A673 (cell line): Measurements from ENCODE around the gene SNCAIP. TPM values are rescaled to one million over a fixed set of nuclear protein-coding genes. Genes with fewer than 3 reads are reported as not detected.

Source experiments
- BruUV-seq: library from RNA; stranded (reverse); fragments of 400-500 nt; replicated peaks from 2 replicates; lab custom pipeline; 2021; lab: Mats Ljungman, UMichigan
- CTCF ChIA-PET: fragments of 300-600 bp; sonication (Branson Sonifier 250); formaldehyde crosslinking; loops from one replicate; lab custom pipeline; 2022; ENCODE audit warnings: antibody characterized with exemption; lab: Charles Lee
- POLR2A ChIA-PET: fragments of 300-600 bp; sonication (Branson Sonifier 250); formaldehyde crosslinking; loops from one replicate; lab custom pipeline; 2022; ENCODE audit warnings: antibody characterized with exemption; ENCODE audit not compliant: low non-redundant PET; lab: Charles Lee
- DNase-seq: peaks from one replicate; pipeline ENCODE4 v3.0.0-alpha.2; 2015; ENCODE audit warnings: low spot score
- H3K27ac ChIP-seq: fragments of 200-600 bp; sonication (generic); 2 replicates; pipeline ENCODE4 v1.5.1; 2016; ENCODE audit warnings: mixed run types, low read depth, mild to moderate bottlenecking, mixed read lengths, antibody characterized with exemption, low read length; ENCODE audit not compliant: poor library complexity, severe bottlenecking
- H3K27me3 ChIP-seq: fragments of 200-600 bp; sonication (generic); replicated peaks from 2 replicates; pipeline ENCODE4 v1.6.1; 2017; ENCODE audit warnings: mixed run types, low read depth, mild to moderate bottlenecking, mixed read lengths, antibody characterized with exemption, low read length; ENCODE audit not compliant: insufficient read depth, poor library complexity
- H3K36me3 ChIP-seq: fragments of 200-600 bp; sonication (generic); 2 replicates; pipeline ENCODE4 v1.6.1; 2016; ENCODE audit warnings: mixed run types, mild to moderate bottlenecking, mixed read lengths, antibody characterized with exemption, low read length; ENCODE audit not compliant: insufficient read depth, poor library complexity, severe bottlenecking
- H3K4me1 ChIP-seq: fragments of 200-600 bp; sonication (generic); 2 replicates; pipeline ENCODE4 v1.6.1; 2017; ENCODE audit warnings: mixed run types, mild to moderate bottlenecking, mixed read lengths, antibody characterized with exemption, low read length; ENCODE audit not compliant: insufficient read depth, poor library complexity, severe bottlenecking
- H3K4me3 ChIP-seq: fragments of 200-600 bp; sonication (generic); 2 replicates; pipeline ENCODE4 v1.5.1; 2016; ENCODE audit warnings: low read depth, mixed run types, mild to moderate bottlenecking, mixed read lengths, low read length; ENCODE audit not compliant: poor library complexity, severe bottlenecking
- H3K9me3 ChIP-seq: fragments of 200-600 bp; sonication (generic); 2 replicates; pipeline ENCODE4 v1.6.1; 2016; ENCODE audit warnings: mixed run types, low read depth, mild to moderate bottlenecking, mixed read lengths, antibody characterized with exemption, low read length; ENCODE audit not compliant: poor library complexity, severe bottlenecking
- CTCF ChIP-seq: fragments of 300-800, 200-600 bp; sonication (generic); conservative IDR thresholded peaks from 2 replicates; pipeline ENCODE4 v1.5.1; 2017; ENCODE audit warnings: low read depth, mild to moderate bottlenecking, antibody characterized with exemption, low read length, moderate library complexity, mixed read lengths
- EZH2 ChIP-seq: fragments of 200-600 bp; sonication (generic); IDR thresholded peaks from 2 replicates; pipeline ENCODE4 v1.6.1; 2017; ENCODE audit warnings: borderline replicate concordance, low read depth, mild to moderate bottlenecking, mixed read lengths, antibody characterized with exemption, low read length; ENCODE audit not compliant: poor library complexity, severe bottlenecking
- intact Hi-C: fragments of 100-400 bp; cut with micrococcal nuclease; formaldehyde crosslinking; loops from one replicate; pipeline ENCODE4 v1.10.0; 2022; ENCODE audit not compliant: unreplicated experiment
- total RNA-seq: library from RNA; stranded (reverse); gene quantifications from 2 replicates; pipeline ENCODE4 v1.2.3, GENCODE V29; 2021

Gene SNCAIP
- total RNA-seq, 1 experiment from 2014 or later, result not detected

GRCh38 chr5:122447879-122448278 lies 135.8 kb downstream of the SNCAIP start:
- Histone ChIP-seq H3K9me3 (no peaks in the 10 kb centered on the region), H3K27me3 (peaks cover 5% of the 10 kb centered on the region), H3K4me1 (no peaks in the 10 kb centered on the region), H3K4me3 (no peak overlapping the region), H3K27ac (no peak overlapping the region), H3K36me3 (no peaks in the 10 kb centered on the region)
- ChIA-PET CTCF (no interaction called here), POLR2A (no interaction called here)
- DNase-seq, result no peak
- no peak for TF ChIP-seq CTCF
- TF ChIP-seq EZH2, result no peak
- intact Hi-C loops, result no loop called here
- BruUV-seq, result no TSS peak

DNA sequence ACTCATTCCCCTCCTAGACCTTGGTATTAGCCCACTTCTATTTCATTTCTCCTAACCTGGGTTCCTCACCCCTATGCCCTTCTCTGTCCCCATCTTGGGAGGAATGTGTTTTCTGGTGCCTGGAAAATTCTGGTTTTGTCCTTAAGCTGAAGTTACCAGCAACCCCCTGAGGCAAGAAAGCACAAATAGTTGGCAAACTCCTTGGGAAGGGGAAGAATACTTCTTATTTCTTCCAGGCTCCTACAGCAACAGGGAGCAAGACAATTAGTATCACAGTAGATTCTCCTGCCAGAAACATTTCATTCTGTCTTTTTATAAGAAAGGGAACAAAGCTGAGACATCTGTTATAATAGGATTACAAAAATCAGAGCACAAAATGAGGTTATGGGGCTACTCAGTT lies 142.5 kb downstream of the SNCAIP start:
- H3K36me3 ChIP-seq, result no peaks in the 10 kb centered on the region
- DNase-seq, result peak; percentile 3
- ChIA-PET CTCF (no interaction called here), POLR2A (interaction anchor here (0.7 kb wide), 1 partner anchor 350 kb away, joined by 3 read pairs; no protein-coding TSS in a partner anchor)
- H3K27ac ChIP-seq, result no peak overlapping the region
- H3K9me3 ChIP-seq, result no peaks in the 10 kb centered on the region
- no TSS peak for BruUV-seq
- no peak for TF ChIP-seq EZH2
- no peak for TF ChIP-seq CTCF
- no peak overlapping the region for H3K4me3 ChIP-seq
- H3K27me3 ChIP-seq, result no peaks in the 10 kb centered on the region
- no peaks in the 10 kb centered on the region for H3K4me1 ChIP-seq
- intact Hi-C loops, result no loop called here

DNA sequence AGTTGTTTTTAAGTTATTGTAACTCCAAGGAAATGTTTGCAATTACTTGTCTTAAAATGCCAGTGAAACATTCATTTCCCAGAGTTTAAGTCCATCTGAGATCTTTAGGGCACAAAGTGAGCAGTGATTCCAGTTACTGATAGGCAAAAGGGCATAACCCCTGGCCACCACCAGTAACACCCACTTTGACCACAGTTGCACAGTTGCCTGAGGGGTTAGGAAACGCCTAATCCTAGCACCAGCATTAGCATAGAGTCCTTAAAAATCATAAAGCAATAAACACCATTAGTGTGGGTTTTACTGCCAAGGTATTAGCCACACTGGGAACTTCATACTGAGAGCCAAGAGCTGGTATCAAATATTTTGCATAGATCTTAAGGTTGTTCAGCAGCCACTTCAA lies 143.9 kb downstream of the SNCAIP start:
- intact Hi-C loops, result no loop called here
- no peaks in the 10 kb centered on the region for H3K9me3 ChIP-seq
- no peak for DNase-seq
- H3K27ac ChIP-seq, result no peak overlapping the region
- H3K36me3 ChIP-seq, result no peaks in the 10 kb centered on the region
- no peaks in the 10 kb centered on the region for H3K4me1 ChIP-seq
- TF ChIP-seq CTCF (no peak), EZH2 (no peak)
- H3K27me3 ChIP-seq, result peaks cover under 1% of the 10 kb centered on the region
- POLR2A ChIA-PET, result no interaction called here
- CTCF ChIA-PET, result no interaction called here
- BruUV-seq, result no TSS peak
- H3K4me3 ChIP-seq, result no peak overlapping the region
